GM12872 (cell line): ENCODE data around the gene CABLES2.

Experiments used
- TF ChIP-seq, protein P1 (sequence below): IDR thresholded peaks from 3 replicates; pipeline ENCODE4 v1.5.1; 2011; ENCODE audit warnings: low read depth, mild to moderate bottlenecking, low read length, moderate library complexity; ENCODE audit not compliant: insufficient read depth

CABLES2 gene

DNA sequence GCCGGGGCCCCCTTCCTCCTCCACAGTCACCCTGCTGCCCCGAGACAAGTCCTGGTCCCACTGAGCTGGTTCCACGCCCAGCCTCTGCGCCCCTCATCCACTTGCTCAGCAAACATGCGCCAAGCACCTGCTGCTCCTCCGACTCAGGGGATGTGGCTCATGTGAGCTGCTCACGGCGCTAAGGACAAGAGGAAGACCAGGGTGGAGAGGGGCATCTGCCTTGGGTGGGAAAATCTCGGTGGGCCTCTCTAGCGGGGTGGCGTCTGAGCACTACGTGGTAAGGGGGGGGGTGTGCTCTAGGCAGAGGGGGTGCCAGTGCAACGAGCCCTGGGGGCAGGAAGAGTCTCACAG, 44.5 kb downstream of the CABLES2 start:
- TF ChIP-seq, protein P1, sequence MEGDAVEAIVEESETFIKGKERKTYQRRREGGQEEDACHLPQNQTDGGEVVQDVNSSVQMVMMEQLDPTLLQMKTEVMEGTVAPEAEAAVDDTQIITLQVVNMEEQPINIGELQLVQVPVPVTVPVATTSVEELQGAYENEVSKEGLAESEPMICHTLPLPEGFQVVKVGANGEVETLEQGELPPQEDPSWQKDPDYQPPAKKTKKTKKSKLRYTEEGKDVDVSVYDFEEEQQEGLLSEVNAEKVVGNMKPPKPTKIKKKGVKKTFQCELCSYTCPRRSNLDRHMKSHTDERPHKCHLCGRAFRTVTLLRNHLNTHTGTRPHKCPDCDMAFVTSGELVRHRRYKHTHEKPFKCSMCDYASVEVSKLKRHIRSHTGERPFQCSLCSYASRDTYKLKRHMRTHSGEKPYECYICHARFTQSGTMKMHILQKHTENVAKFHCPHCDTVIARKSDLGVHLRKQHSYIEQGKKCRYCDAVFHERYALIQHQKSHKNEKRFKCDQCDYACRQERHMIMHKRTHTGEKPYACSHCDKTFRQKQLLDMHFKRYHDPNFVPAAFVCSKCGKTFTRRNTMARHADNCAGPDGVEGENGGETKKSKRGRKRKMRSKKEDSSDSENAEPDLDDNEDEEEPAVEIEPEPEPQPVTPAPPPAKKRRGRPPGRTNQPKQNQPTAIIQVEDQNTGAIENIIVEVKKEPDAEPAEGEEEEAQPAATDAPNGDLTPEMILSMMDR, result no peak

DNA sequence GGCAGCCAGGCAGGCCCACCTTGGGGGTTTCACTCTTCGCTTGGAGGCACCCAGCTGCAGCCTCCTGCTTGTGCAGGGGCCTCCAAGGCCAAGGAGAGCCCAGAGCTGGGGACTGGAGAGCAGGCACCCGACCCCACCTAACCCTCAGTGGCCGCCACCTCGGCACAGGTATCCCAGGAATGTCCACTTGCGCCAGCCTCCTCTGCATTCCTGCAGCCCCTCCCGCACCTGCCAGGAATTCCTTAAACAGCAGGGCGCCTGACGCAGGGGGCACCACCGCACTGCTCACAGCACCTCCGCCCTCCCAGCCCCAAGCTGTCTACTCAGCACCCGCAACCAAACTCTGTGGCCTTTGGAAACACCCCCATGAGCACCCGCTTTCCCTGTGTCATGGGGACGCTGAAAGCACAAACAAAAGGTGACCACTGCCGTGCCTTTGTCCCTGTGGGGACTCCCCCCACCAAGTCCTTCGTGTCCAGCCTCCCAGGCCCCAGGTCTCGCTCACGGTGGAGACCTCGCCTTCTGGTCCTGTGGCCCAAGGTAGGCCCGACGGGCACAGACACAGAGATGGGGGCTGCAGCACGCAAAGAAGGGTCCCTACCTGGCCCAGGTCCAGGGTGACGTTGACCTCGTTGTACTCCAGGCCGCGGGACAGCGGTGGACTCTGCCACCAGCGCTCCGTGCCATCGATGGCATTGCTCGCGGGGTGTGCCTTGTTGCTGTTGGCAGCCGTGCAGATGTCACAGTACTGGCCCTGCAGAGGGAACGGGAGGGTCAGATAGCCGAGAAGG, 45.1 kb downstream of the CABLES2 start:
- TF ChIP-seq, protein P1, result no peak

DNA sequence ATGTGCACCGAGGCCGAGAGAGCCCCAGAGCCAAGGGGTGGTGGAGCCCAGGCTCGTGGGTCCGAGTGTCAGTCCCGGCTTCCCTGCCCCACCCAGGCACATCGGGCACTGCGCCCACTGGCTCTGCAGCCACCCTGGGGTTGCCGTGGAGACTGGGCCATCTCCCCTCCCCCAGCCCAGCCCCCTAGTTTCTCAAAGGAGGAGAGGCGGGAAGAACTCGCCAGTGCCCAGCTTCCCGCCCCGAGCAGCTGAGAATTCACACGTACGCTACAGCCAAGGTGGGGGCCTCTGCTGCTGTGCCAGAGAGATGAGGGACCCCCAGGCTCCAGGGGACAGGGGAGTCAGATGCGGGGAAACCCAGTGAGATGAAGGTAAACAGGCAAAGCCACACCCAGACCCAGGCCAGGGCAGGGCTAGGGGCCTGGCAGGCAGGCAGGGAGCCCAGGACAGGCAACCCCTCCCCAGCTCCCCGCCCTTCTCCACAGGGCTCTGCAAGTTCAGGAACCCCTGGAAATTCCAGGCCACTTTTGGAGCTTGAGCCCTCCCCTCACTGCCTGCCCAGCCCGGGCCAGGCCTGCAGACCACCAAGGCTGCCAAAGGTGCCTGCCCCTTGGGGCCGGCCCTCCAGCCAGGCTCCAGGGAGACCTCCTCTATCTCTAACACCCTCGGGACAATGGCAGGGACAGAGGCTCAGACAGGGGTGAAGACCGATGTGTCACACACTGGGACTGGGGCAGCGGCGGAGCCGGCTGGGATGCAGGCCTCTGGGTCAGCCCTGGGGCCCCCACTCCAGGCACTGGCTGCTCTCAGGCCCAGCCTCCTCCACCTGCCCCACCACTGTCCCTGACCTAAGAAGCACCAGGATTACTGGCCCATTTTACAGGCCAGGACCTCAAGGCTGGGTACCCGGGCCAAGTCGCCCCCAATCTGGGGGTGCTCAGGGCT, 46.0 kb downstream of the CABLES2 start:
- TF ChIP-seq, protein P1, result no peak

DNA sequence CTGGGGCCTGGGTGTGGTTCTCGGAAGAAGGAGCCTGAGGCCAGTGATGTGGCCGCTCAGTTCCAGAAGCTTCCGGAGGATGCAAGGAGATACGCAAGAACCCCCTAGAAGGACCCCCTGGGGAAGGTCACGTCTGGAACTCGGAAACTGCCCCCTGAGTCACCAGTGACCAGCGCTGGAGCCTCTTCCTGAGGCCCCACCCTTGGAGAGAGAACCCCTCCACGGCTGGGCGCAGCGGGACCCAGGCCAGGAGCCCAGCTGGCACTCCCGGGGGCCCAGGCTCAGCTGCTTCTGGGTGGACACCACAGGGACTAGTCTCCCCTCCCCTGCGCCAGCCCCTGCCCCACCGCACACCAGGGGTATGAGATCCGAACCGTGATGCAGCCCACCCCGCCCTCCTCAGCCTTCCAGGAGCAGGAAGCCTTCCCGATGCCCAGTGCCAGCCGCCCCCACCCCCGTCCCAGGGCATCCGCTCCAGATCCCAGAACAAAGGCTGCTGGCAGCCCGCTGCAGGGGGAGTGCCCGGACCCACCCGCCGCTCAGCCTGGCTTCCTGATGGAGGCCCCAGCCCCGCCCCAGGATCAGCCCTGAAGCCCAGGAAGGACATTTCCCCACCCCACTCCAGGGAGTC, 47.5 kb downstream of the CABLES2 start:
- TF ChIP-seq, protein P1, result no peak

DNA sequence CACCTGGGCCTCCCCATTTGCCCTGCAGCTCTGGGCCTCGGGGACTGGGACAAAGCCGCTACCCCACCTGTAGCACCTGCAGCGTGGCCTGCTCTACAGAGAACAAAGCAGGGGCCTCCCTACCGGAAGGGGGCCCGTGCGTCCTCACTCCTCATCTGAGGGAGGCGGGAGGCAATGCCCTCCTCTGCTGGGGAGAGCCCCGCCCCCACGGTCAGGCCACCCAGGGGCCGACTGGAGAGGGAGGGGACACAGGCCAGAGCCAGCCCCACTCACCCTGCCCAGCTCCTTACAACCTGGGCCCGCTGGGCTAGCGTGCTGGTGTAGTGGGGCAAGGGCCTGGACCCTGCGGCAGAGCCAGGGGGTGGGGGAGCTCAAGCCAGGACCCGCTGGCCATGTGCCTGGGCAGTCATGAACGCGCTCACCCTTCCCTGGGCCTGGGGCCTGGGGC, 48.0 kb downstream of the CABLES2 start:
- TF ChIP-seq, protein P1, result no peak

DNA sequence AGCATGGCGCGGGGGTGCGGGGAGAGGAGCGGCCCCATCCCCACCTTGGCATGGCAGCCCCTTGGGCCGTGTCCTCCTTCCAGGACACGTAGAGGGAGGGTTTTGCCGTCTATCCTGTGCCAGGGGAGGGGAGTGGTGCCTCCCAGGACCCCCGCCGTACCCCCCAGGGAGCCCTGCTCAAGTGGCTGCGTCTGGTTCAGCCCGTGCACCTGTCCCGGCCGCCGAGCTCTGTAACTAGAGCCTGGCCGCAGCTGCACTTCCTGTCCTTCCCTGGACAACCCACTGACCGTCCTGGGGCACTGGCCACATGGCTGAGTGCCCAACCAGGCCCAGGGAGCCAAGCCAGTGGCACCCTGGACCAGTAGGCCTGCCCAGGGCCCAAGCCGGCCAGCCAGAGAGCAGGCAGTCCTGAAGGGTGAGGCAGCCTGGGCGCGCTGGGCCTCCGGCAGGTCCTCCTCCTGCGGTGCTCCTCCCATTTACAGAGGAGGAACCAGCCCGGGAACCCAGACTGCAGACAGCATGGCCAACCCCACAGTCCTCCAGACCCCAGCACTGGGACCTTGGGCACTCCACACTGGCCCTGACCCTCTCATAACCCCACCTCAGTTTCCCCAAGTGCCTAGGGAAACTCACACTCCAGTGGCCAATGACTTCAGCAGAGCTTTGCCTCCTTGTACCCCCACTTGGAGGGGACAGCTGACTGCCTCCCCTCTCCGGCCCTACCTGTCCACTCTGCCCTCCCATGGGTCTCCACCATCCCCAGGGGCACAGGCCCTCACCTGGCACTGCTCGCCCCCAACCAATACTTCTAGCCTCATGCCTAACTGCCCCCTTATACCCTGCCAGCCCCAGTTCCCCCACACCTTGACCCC, 48.7 kb downstream of the CABLES2 start:
- TF ChIP-seq, protein P1, result no peak
